Activated naive CD4-positive, alpha-beta T cell (primary cell): ENCODE data around the gene C2.
"Not testable (repeated sequence)": the region's sequence is repeated elsewhere in the genome, so short reads cannot be mapped to it uniquely, and the experiment has no call there.

Source experiments
- DNase-seq, 4 experiments: peaks; one replicate each; lab custom pipeline; 2025; lab: John Stamatoyannopoulos, UW

The C2 gene

GRCh38 chr6:31977816-31978431 lies 50.4 kb downstream of the C2 start:
- no peak for DNase-seq

GRCh38 chr6:31978831-31979230 lies 51.3 kb downstream of the C2 start:
- no peak for DNase-seq

- no peak for DNase-seq
Observed at GRCh38 chr6:31979238-31979898, 51.9 kb downstream of the C2 start.

- DNase-seq = not testable (repeated sequence)
Observed at GRCh38 chr6:31980195-31980876, 52.8 kb downstream of the C2 start.

GRCh38 chr6:31980998-31981397 lies 53.5 kb downstream of the C2 start:
- not testable (repeated sequence) for DNase-seq

GRCh38 chr6:31981744-31982143 lies 54.2 kb downstream of the C2 start, which contains the start of gene C4A:
TSS of gene C4A (plus strand) at chr6:31982057. CDS start at chr6:31982108, 51 bp downstream.
- not testable (repeated sequence) for DNase-seq

- not testable (repeated sequence) for DNase-seq
Observed at GRCh38 chr6:31989363-31989762, 61.8 kb downstream of the C2 start.

GRCh38 chr6:31994421-31994820 lies 66.9 kb downstream of the C2 start:
- DNase-seq = not testable (repeated sequence)
